ENCODE results near the gene ALCAM.

ALCAM gene

DNA sequence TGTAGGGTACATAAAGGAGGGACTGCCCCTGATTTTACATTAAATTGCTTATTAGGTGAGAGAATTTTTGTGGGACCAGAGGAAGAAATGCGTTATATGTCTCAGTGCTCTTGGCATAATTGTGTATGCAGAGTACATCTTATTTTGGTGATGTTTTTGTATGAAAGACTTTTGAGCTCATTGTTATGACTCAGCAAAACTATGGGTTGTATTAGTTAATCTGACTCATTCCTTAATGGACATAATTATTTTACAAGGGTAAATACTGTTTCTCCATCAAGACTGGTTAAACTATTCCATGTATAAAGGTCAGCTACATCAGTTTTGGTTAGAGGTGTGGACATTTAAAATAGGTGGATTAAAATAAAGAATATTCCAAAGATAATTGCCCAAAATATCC lies 156.8 kb downstream of the ALCAM start:
- TF ChIP-seq, protein P1, sequence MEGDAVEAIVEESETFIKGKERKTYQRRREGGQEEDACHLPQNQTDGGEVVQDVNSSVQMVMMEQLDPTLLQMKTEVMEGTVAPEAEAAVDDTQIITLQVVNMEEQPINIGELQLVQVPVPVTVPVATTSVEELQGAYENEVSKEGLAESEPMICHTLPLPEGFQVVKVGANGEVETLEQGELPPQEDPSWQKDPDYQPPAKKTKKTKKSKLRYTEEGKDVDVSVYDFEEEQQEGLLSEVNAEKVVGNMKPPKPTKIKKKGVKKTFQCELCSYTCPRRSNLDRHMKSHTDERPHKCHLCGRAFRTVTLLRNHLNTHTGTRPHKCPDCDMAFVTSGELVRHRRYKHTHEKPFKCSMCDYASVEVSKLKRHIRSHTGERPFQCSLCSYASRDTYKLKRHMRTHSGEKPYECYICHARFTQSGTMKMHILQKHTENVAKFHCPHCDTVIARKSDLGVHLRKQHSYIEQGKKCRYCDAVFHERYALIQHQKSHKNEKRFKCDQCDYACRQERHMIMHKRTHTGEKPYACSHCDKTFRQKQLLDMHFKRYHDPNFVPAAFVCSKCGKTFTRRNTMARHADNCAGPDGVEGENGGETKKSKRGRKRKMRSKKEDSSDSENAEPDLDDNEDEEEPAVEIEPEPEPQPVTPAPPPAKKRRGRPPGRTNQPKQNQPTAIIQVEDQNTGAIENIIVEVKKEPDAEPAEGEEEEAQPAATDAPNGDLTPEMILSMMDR (conservative IDR thresholded peaks at IDR 0.05; ENCODE audit: low read length) = no peak
- peak; percentile 26 for DNase-seq (ENCODE audit: low read depth)
- H3K4me3 ChIP-seq (ENCODE audit: low read length) = no peak overlapping the region

DNA sequence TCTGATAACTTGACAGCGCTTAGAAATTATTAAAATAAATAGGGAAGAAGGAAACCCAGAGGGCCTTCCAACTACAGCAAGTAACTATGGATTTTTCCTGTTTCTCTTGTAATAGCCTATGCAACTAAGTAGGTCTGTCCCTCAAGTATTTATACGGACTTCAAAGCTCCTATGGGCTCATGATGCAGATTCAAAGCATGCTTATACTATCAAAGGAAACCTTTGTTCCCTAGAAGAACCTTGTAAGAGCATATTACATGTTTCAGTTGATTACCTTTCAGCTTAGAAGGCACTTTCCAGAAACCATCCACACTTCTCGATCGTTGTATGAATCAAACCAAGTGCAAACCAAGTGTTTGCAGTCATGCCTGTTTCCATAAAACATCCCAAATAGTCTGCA lies 158.8 kb downstream of the ALCAM start:
- TF ChIP-seq, protein P1 (conservative IDR thresholded peaks at IDR 0.05; ENCODE audit: low read length) = no peak
- no peak for DNase-seq (ENCODE audit: low read depth)
- H3K4me3 ChIP-seq (ENCODE audit: low read length) = no peak overlapping the region

DNA sequence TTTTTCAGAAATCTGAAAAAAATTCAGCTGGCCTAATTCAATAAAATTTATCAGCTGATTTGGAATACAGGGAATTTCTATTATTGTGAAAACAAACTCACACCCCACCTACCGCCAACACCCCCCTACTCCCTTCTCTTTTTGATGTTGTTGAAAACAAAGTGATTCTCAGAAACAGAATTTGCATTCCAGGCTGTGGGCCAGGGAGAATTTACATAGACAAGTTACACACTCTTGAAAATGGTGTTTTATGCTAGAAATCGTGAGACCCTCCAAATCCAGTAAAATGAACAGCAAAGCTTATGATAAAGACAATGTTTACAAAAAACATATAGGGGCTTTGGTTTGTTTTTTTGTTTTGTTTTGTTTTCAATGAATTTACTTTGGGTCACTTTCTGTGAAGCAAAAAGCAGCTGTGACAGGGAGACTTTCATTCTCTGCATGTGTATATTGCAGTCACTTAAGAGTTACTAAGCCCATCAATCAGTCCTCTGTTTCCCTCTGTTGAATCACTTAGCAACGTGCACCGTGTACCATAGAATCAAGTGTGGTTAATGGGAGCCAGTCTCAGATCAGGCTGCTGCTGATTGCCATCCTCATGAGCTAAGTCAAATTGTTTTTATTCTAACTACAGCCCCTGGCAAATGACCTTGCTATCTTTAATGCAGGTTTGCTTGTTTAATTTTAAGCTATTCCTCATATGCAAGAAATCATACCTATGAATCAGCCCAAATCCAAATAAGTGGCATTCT lies 159.8 kb downstream of the ALCAM start:
- no peak for DNase-seq (ENCODE audit: low read depth)
- H3K4me3 ChIP-seq (ENCODE audit: low read length) = no peak overlapping the region
- TF ChIP-seq, protein P1 (conservative IDR thresholded peaks at IDR 0.05; ENCODE audit: low read length) = no peak

DNA sequence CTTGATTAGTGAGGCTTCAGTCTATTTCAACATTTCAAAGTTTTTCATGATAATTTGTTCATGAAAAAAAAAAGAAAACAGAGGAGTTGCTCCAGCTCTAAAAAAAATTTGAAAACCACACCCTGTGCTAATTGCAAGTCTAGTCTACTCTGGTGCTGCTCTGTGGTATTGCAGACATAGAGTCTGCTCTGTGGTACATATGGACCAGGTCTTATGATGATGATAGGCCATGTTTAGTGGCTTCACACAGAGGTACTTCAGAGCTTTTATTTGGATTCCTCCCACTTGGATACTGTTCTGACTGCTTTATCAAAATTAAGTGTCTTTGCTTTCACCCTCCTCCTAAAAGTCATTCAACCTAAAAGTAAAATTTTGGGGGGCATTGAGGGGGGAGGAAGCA lies 160.8 kb downstream of the ALCAM start:
- H3K4me3 ChIP-seq (ENCODE audit: low read length) = no peak overlapping the region
- DNase-seq (ENCODE audit: low read depth) = no peak
- TF ChIP-seq, protein P1 (conservative IDR thresholded peaks at IDR 0.05; ENCODE audit: low read length) = no peak

DNA sequence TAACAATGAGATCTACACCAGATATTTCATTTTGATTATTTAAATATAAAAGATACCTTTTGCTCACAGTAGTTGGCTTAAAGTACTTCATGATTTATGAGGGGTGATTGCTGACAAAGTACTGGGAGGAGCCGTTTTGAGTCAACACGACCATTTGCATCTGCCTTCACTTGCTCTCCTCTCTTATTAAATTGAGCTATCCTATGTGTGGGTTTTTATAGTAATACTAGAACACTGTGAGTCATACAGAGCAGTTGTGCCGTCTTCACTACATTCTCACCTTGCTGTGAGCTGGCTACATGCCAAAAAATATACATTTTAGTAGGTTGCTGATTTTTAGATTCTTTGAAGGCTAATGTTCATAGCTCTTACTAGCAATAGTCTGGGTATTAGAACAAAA lies 161.2 kb downstream of the ALCAM start:
- no peak for DNase-seq (ENCODE audit: low read depth)
- TF ChIP-seq, protein P1 (conservative IDR thresholded peaks at IDR 0.05; ENCODE audit: low read length) = no peak
- no peak overlapping the region for H3K4me3 ChIP-seq (ENCODE audit: low read length)

DNA sequence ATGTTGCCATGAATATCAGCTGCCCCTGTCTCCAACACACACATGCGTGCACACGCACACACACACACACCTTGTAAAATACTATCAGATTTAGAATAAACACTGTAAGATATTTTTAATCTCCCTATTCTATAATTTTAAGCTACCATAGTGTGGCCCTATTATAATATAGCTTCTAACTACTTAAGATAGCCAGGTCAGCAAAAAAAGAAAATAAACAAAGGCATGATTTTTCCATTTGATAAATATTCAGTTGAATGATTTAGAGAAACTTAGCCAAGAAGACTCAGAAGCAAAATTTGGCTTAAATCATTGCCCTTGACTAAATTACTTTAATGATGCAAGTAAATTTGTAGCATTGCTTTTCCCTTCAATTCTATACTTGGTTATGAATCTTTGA lies 162.2 kb downstream of the ALCAM start:
- no peak for DNase-seq (ENCODE audit: low read depth)
- TF ChIP-seq, protein P1 (conservative IDR thresholded peaks at IDR 0.05; ENCODE audit: low read length) = no peak
- H3K4me3 ChIP-seq (ENCODE audit: low read length) = no peak overlapping the region

DNA sequence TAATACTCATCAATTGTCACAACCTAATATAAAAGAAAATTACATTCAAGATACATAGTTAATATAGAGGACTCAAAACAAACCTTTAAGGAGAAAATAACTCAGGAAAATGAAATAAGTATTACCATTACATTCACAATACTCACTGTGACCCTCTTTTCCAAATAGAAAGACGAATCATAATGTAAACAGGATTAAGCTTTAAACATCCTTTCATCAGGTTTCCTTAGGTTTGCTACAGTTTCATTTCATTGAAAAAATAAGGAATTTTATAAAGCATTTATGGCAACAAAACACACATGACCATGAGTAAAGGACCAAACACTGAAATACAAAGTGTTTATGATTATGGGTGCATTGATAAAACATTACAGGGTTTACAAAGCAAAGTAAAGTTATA lies 162.7 kb downstream of the ALCAM start:
- TF ChIP-seq, protein P1 (conservative IDR thresholded peaks at IDR 0.05; ENCODE audit: low read length) = no peak
- no peak for DNase-seq (ENCODE audit: low read depth)

More for the DNA sequence above, 162.7 kb downstream of the ALCAM start:
- no peak overlapping the region for H3K4me3 ChIP-seq (ENCODE audit: low read length)
